ENCODE data around the gene RECQL5.

DNA sequence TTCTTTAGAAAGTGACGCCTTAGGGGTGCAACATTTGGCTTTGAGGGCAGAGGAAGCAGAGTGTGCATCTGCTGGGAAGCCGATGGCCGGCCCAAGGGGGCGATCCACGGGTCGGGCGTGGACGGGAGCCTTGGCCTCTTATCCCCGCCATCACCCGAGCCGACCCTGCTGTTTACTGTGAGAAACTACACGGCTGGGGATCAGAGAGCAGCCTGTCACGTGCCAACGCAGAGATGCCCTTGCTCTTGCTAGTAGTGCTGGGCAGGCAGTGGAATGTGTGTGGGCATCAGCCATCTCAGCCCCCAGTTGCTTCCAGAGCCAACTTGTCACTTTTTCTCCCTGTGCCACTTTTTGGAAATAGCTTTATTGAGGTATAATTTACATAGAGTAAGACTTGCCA, 27.6 kb upstream of the RECQL5 start:
- TF ChIP-seq, protein P1, sequence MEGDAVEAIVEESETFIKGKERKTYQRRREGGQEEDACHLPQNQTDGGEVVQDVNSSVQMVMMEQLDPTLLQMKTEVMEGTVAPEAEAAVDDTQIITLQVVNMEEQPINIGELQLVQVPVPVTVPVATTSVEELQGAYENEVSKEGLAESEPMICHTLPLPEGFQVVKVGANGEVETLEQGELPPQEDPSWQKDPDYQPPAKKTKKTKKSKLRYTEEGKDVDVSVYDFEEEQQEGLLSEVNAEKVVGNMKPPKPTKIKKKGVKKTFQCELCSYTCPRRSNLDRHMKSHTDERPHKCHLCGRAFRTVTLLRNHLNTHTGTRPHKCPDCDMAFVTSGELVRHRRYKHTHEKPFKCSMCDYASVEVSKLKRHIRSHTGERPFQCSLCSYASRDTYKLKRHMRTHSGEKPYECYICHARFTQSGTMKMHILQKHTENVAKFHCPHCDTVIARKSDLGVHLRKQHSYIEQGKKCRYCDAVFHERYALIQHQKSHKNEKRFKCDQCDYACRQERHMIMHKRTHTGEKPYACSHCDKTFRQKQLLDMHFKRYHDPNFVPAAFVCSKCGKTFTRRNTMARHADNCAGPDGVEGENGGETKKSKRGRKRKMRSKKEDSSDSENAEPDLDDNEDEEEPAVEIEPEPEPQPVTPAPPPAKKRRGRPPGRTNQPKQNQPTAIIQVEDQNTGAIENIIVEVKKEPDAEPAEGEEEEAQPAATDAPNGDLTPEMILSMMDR (conservative IDR thresholded peaks at IDR 0.05 in 1 of 2, IDR thresholded peaks at IDR 0.05 in 1 of 2; ENCODE audit: low read depth in 1 of 2, low read length in 2 of 2): no peak
- TF ChIP-seq EZH2 (IDR thresholded peaks at IDR 0.05; ENCODE audit: low read length, missing control alignments): no peak

All from fibroblast of lung (primary cell).